Muscle of arm (tissue), 12 donors: ENCODE measurements around the gene VPS36. TPM values are rescaled to one million over a fixed set of nuclear protein-coding genes. Genes with fewer than 3 reads are reported as not detected.
"Not testable (repeated sequence)": the region's sequence is repeated elsewhere in the genome, so short reads cannot be mapped to it uniquely, and the experiment has no call there.

Experiments
- DNase-seq: peaks from one replicate; pipeline ENCODE4 v3.0.0-alpha.2; 2013
- polyA plus RNA-seq, 12 donors: library from polyadenylated mRNA; unstranded; fragments of 120-200 nt; gene quantifications; one replicate each; pipeline ENCODE4 v1.2.1, GENCODE V29; 2013; ENCODE audit not compliant: insufficient read length in 12 of 12

Gene VPS36
- polyA plus RNA-seq, 12 donors: 44.0 to 83.3 (median 65.2) TPM; not detected in 1

DNA sequence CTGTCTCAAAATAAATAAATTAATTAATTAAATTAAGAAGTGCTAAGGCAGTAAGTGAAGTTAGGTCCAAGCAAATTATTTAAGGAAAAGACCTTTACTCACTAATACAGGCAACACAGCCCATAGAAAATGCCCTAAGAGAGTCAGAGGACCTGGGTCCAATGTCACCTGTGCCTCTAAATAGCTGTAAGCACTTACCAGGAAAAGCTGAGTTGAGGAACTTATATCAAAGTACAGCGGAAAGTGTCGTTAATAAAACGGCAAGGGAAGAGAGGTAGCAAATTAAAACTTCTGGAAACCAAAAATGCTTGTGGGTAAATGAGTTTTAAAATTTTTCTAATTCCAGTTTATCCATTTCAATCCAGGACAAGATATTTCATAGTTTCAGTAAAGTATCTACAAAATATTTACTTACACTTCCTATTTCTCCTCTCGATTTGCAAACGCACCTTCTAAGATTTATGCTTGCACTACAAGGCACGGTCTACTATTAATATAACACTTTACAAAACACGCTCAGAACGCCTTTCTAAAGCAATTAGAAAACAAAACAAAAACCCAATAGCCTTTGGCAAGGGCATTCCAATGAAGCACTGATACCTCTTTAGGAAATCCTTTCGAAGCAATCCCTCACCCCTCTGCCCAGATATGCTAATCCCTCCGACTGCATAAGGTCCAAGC, 963 bp downstream of the VPS36 start:
- DNase-seq: no peak

DNA sequence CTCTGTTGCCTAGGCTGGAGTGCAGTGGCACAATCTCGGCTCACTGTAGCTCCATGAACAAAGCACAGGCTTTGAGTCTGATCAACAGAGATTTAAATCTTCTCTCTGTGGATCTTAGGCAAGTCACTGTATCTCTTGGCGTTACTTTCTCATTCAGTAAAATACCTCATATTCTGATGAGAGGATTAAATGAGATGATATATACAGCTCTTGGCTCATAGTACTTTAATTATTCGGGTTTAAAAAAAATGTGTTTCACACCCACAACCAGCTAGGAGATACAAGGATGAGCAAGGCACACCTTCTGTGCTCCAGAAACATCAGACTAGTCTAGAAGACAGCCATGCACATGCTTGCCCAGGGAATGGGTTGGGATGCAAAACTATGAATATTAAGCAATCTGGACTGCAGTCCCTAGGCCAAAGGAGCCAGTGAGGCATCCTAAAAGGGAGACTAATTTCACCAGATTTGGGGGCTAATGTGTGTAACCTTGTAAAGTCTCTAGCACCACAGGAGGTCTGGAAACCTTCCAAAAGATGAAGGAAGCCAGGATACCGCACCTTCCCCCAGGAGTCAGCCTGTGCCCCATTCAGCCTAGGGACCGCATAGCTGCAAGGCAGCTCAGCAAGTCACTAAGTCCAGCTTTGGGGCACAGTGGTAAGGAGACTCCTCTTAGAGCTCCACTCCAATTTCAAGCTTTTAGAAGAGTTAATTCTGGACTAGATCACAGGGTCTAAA, 2.5 kb downstream of the VPS36 start:
- DNase-seq: no peak

DNA sequence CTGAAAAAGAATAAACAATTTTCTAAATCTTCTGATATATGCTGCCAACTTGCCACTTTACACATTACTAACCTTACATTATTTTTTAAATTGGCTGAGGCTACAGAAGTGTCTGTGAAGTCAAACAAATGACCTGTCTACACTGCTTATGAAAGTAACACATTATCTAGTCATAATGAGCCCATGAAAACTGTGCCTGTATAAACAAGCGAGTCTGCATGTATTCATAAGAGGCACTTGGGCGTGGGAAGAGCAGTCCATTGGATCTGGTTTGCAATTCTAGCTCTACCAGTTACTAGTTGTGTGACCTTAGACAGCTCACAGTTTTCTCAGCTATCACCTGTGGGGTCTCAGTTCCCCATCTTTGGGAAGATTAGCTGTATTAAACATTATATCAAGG, 3.1 kb downstream of the VPS36 start:
- DNase-seq: no peak

GRCh38 chr13:52446265-52446664, 4.2 kb downstream of the VPS36 start:
- DNase-seq: no peak

DNA sequence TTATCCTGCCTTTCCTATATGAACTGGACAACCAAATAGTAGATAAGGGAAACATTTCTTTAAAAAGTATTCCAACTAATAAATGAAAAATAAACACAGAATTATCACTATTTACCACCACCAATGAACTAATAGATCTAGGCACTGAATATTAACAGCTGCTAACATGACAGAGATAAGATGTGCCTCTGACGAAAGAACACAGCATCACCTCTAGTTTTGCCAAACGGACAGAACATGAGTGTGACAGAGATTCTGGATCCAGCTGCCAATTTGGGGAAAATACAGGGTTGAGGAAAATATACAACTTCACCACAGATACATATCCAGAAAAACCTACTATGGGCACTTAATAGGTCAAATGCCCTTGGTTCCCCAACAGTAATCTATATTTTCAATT, 18.0 kb downstream of the VPS36 start:
- DNase-seq: no peak

- DNase-seq: no peak
Observed at GRCh38 chr13:52428295-52428694, 22.1 kb downstream of the VPS36 start.

DNA sequence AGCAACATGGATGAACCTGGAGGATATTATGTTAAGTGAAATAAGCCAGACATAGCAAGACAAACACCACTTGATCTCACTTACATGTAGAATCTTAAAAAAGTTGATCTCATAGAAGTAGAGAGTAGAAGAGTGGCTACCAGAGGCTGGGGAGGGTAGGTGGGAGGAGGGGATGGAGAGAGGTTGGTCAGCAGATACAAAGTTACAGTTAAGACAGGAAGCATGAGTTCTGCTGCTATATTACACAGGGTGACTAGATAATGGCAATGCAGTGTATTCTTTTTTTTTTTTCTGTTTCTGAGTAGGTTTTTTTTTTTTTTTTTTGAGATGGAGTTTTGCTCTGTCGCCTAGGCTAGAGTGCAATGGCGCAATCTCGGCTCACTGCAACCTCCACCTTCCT, 29.2 kb downstream of the VPS36 start:
- no peak for DNase-seq

GRCh38 chr13:52419080-52419479, 31.4 kb downstream of the VPS36 start:
- no peak for DNase-seq

GRCh38 chr13:52414963-52415362, 35.5 kb downstream of the VPS36 start:
- DNase-seq: no peak

DNA sequence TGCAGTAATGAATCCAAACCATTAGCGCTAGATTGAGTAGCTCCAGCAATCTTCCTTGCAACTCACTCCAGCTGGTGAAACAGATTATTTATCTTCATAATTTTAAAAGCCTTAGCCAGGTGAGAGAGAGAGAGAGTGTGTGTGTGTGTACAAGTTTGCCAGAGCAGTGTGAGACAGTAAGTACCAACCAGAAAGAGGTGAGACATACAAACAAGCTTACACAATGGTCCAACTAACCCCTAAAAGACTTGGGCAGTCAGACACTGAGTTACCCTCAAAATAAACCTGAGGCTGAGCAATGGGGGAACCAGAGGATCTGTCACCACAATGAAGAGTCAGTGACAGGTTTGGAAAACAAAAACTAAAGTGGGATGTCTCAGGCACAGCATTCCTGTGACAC, 36.4 kb downstream of the VPS36 start:
- no peak for DNase-seq

GRCh38 chr13:52412128-52412527, 38.3 kb downstream of the VPS36 start:
- DNase-seq: no peak

DNA sequence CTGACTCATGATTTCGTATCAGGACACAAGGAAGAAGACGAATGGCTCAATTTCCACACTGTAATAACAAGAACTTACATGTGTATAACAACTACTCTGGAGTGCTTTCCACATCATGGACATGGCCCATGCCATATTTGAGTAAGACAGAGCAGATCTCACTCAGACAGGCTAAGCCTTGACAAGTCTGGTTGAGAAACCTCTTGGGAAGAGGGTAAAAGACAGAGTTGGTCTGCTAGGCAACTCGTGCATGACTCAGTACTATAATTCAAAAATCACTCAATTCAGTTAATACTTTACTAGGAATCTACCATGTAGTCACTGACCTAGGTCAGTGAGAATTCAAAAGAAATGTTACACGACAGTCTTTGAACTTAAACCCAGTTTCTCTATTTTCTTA, 38.8 kb downstream of the VPS36 start:
- no peak for DNase-seq

- DNase-seq: not testable (repeated sequence)
Observed at GRCh38 chr13:52408071-52408658, 42.3 kb downstream of the VPS36 start.

GRCh38 chr13:52407436-52407835, 43.0 kb downstream of the VPS36 start:
- not testable (repeated sequence) for DNase-seq

- no peak for DNase-seq
Observed at GRCh38 chr13:52406629-52407028, 43.8 kb downstream of the VPS36 start.

GRCh38 chr13:52405767-52406494, 44.5 kb downstream of the VPS36 start, which contains the start of gene THSD1:
THSD1 (minus strand) TSS chr13:52406172; CDS start chr13:52402600, 3,572 bp downstream.
- peak; percentile 64 for DNase-seq

GRCh38 chr13:52405369-52405766, 45.1 kb downstream of the VPS36 start:
- no peak for DNase-seq

- DNase-seq: no peak
Observed at GRCh38 chr13:52399708-52400107, 50.7 kb downstream of the VPS36 start.

- DNase-seq: no peak
Observed at GRCh38 chr13:52399046-52399445, 51.4 kb downstream of the VPS36 start.

- DNase-seq: no peak
Observed at GRCh38 chr13:52395704-52396103, 54.7 kb downstream of the VPS36 start.

GRCh38 chr13:52394586-52394985, 55.8 kb downstream of the VPS36 start:
- DNase-seq: no peak
